Fibroblast of villous mesenchyme (primary cell): ENCODE measurements around the gene TPI1. TPM values are rescaled to one million over a fixed set of nuclear protein-coding genes. Genes with fewer than 3 reads are reported as not detected.

ENCODE experiments used
- DNase-seq: peaks from one replicate; pipeline ENCODE4 v3.0.0-alpha.2; 2010; ENCODE audit warnings: low read depth
- H3K4me3 ChIP-seq: 2 replicates; pipeline ENCODE4 v1.5.1; 2011; ENCODE audit warnings: low read depth, mild to moderate bottlenecking, low read length
- total RNA-seq: library from RNA; depleted of rRNA; stranded (reverse); fragments of >200 nt; gene quantifications from 2 replicates; pipeline ENCODE4 v1.2.3, GENCODE V29; 2012
- TF ChIP-seq, protein P1 (sequence below): IDR thresholded peaks from 2 replicates; pipeline ENCODE4 v1.5.1; 2012; ENCODE audit warnings: low read depth, mild to moderate bottlenecking, low read length; ENCODE audit not compliant: insufficient read depth

The TPI1 gene
- total RNA-seq, 1 donor, result 620 TPM

DNA sequence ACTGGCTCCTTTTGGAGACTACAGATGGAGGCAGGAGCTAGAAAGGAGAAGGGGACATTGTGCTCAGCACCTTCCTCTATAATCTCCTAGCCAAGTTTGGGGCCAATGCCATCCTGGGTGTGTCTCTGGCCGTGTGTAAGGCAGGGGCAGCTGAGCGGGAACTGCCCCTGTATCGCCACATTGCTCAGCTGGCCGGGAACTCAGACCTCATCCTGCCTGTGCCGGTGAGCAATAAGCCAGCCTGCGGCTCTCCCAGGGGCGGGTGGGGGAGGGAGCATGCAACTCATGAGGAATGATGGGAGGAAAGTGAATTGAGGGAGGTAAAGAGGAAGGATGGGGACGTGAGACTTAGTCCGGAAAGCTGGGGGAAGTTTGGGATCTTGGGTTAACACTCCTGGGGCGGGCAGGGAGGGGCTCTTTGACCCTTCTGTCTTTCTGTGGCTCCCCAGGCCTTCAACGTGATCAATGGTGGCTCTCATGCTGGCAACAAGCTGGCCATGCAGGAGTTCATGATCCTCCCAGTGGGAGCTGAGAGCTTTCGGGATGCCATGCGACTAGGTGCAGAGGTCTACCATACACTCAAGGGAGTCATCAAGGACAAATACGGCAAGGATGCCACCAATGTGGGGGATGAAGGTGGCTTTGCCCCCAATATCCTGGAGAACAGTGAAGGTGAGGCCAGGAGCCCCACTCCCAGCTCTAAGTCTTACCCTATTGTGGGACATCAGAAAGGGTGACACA lies 50.3 kb downstream of the TPI1 start:
- no peak overlapping the region for H3K4me3 ChIP-seq
- TF ChIP-seq, protein P1, sequence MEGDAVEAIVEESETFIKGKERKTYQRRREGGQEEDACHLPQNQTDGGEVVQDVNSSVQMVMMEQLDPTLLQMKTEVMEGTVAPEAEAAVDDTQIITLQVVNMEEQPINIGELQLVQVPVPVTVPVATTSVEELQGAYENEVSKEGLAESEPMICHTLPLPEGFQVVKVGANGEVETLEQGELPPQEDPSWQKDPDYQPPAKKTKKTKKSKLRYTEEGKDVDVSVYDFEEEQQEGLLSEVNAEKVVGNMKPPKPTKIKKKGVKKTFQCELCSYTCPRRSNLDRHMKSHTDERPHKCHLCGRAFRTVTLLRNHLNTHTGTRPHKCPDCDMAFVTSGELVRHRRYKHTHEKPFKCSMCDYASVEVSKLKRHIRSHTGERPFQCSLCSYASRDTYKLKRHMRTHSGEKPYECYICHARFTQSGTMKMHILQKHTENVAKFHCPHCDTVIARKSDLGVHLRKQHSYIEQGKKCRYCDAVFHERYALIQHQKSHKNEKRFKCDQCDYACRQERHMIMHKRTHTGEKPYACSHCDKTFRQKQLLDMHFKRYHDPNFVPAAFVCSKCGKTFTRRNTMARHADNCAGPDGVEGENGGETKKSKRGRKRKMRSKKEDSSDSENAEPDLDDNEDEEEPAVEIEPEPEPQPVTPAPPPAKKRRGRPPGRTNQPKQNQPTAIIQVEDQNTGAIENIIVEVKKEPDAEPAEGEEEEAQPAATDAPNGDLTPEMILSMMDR, result no peak
- DNase-seq, result no peak

- TF ChIP-seq, protein P1, result no peak
- no peak overlapping the region for H3K4me3 ChIP-seq
- no peak for DNase-seq
Observed at GRCh38 chr12:6919588-6919987, 52.3 kb downstream of the TPI1 start.

Other genes with a start within 250 kb of the TPI1 start
- gene LPAR5, start 231.6 kb upstream of the TPI1 start, total RNA-seq, result not detected in 2 replicates
- 0.64 TPM in 1 of 2 replicates, not detected in the other for gene ACRBP, start 220.1 kb upstream of the TPI1 start, total RNA-seq
- gene ING4, start 204.4 kb upstream of the TPI1 start, total RNA-seq, result 23.8 and 25.5 TPM in 2 replicates
- 19.4 and 20.3 TPM in 2 replicates for gene ZNF384, start 178.2 kb upstream of the TPI1 start, total RNA-seq
- not detected in 2 replicates for gene PIANP, start 166.7 kb upstream of the TPI1 start, total RNA-seq
- 71.8 and 79.9 TPM in 2 replicates for gene COPS7A, start 143.5 kb upstream of the TPI1 start, total RNA-seq
- 160 and 229 TPM in 2 replicates for gene MLF2, start 114.4 kb upstream of the TPI1 start, total RNA-seq
- gene PTMS, start 101.2 kb upstream of the TPI1 start, total RNA-seq, result 150 and 167 TPM in 2 replicates
- gene LAG3, start 95.0 kb upstream of the TPI1 start, total RNA-seq, result 0.43 and 0.64 TPM in 2 replicates
- gene CD4, start 78.0 kb upstream of the TPI1 start, total RNA-seq, result 1.7 and 1.9 TPM in 2 replicates
- 2.6 and 3.0 TPM in 2 replicates for gene GPR162, start 45.7 kb upstream of the TPI1 start, total RNA-seq
- gene P3H3, start 39.1 kb upstream of the TPI1 start, total RNA-seq, result 91.1 and 117 TPM in 2 replicates
- 1.7 and 3.9 TPM in 2 replicates for gene GNB3, start 26.6 kb upstream of the TPI1 start, total RNA-seq
- gene CDCA3, start 16.2 kb upstream of the TPI1 start, total RNA-seq, result 18.4 and 21.2 TPM in 2 replicates
- gene USP5, start 15.4 kb upstream of the TPI1 start, total RNA-seq, result 91.5 and 96.7 TPM in 2 replicates
- gene SPSB2, start 5.8 kb downstream of the TPI1 start, total RNA-seq, result 6.0 and 8.7 TPM in 2 replicates
- 4.7 and 5.5 TPM in 2 replicates for gene LRRC23, start 37.3 kb downstream of the TPI1 start, total RNA-seq
- gene ENO2, start 47.0 kb downstream of the TPI1 start, total RNA-seq, result 3.5 and 5.2 TPM in 2 replicates
- 11.3 and 16.4 TPM in 2 replicates for gene ATN1, start 60.4 kb downstream of the TPI1 start, total RNA-seq
- not detected in 2 replicates for gene RNU7-1, start 76.3 kb downstream of the TPI1 start, total RNA-seq
- 94.7 and 96.7 TPM in 2 replicates for gene C12orf57, start 76.5 kb downstream of the TPI1 start, total RNA-seq
- not detected in 2 replicates for gene PTPN6, start 83.8 kb downstream of the TPI1 start, total RNA-seq
- 143 and 155 TPM in 2 replicates for gene PHB2, start 103.1 kb downstream of the TPI1 start, total RNA-seq
- gene EMG1, start 103.4 kb downstream of the TPI1 start, total RNA-seq, result 32.9 and 44.9 TPM in 2 replicates
- 20.6 and 26.3 TPM in 2 replicates for gene LPCAT3, start 150.9 kb downstream of the TPI1 start, total RNA-seq
- gene C1S, start 193.2 kb downstream of the TPI1 start, total RNA-seq, result 127 and 146 TPM in 2 replicates
- 83.4 and 84.2 TPM in 2 replicates for gene C1R, start 224.9 kb downstream of the TPI1 start, total RNA-seq
- gene C1RL, start 241.7 kb downstream of the TPI1 start, total RNA-seq, result 30.2 and 34.5 TPM in 2 replicates